Measurements from ENCODE around the gene TRAF7.

Gene TRAF7

GRCh38 chr16:2205104-2205966 is 49.8 kb downstream of the TRAF7 start, which contains the start of gene MLST8:
Gene MLST8, plus strand, starts transcription at chr16:2205454. Its CDS starts 632 bp downstream, at chr16:2206086.
- peak; percentile 51 for DNase-seq

DNA sequence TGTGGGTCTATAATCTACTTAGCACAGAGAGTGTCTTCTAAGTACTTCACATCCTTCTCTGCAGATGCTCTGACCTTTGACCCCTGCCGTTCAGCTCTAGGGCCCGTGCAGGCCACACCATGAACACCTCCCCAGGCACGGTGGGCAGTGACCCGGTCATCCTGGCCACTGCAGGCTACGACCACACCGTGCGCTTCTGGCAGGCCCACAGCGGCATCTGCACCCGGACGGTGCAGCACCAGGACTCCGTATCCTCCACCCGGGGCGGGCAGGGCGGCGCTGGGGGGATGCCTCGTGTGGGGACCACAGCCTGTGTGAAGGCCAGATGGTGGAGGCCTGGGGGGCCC is 50.4 kb downstream of the TRAF7 start:
- DNase-seq: no peak

DNA sequence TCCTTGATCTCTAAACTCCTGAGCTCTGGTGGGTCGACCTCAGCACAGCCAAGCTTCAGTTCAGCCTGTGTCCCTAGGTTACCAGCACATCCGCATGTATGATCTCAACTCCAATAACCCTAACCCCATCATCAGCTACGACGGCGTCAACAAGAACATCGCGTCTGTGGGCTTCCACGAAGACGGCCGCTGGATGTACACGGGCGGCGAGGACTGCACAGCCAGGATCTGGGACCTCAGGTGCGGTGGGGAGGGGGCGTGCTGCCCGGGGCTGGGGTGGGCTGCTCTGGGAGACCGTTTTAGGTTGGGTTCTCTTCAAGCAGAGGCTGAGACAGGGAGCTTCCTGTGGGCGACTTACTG is 50.8 kb downstream of the TRAF7 start:
- DNase-seq: no peak

DNA sequence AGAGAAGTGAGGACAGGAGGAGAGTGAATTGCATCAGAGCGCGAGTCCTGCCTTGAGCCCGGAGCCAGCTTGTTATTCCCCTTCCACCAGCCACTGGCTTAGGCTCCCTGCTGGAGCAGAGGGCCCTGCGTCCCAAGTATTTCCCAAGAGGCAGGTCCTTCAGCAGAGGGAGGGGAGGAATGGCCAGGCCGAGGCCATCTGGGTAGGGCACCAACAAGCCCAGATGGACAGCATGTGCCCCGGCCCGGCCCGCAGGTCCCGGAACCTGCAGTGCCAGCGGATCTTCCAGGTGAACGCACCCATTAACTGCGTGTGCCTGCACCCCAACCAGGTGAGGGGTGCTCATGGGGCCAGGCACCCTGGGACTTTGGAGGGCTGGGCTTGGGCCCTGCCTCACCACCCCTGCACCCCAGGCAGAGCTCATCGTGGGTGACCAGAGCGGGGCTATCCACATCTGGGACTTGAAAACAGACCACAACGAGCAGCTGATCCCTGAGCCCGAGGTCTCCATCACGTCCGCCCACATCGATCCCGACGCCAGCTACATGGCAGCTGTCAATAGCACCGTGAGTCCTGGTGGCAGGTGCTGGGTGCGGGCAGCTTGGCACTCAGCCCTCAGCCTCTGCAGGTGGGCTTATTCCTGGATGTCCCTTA is 51.3 kb downstream of the TRAF7 start:
- no peak for DNase-seq

- DNase-seq: no peak
Observed at GRCh38 chr16:2207872-2208271, 52.3 kb downstream of the TRAF7 start.

- DNase-seq: no peak
Observed at GRCh38 chr16:2208308-2208707, 52.7 kb downstream of the TRAF7 start.

DNA sequence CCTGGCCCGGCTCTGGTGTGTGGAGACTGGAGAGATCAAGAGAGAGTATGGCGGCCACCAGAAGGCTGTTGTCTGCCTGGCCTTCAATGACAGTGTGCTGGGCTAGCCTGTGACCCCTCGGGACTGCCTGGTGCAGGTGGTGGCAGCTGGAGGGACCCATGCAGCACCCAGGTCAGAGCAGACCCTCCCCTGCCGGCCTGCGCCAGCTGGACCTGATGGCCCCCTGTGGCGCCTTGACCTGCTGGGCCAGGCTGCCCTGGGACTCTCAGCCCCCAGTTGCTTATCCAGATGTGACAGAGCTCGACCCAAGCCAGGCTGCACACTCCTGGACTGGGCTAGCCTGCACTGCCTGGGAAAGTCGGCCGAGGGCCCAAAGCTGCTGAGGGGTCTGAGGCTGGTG is 53.2 kb downstream of the TRAF7 start:
- DNase-seq: no peak

DNA sequence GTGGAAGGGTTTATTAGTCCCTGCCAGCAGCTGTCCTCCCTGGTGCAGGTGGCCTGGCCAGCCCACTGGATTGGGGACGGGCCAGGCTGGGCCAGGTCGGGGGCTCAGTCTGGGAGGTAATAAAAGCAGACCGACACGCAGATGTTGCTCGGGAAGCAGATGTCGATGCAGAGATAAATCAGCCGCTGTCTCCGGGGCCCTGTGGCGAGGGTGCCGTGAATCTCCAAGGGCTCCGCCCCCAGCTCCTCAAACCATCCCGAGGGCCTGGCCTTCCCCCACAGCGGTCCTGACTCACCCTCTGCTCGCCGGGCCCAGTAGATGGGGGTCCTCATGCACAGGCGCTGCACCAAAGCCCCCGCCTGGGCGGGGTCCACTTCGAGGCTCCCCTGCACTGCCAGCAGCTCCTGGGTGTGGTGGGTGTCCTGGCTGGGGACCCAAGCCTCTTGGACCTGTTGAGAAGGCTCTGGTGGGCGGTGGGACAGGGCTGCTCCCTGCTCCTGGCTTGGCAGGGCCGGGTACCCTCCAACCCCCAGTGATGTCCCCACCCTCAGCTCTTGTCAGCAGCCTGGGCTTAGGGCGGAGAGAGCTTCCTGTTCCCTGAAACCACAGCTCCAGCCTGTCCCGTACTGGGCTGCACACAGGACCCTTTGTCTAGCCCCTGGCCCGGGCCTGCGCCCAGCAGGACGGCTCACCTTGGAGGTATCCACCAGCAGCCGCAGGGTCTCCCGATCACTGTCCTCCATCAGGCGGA is 53.9 kb downstream of the TRAF7 start:
- DNase-seq: no peak

DNA sequence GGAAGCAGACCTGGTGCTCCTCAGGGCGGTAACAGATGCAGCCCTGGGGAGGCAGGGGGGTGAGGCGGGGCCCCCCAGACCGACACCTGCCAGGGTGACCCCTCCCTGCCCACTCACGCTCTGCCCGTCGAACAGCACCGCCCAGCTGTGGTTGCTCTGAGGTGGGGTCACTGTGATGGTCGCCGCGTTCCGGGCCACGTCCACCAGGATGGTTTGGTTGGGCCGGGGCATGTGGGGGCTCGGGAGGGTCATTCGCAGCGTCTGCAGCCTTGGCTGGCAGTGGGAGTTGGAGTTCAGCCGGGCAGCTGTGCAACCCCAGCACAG is 54.4 kb downstream of the TRAF7 start:
- DNase-seq: no peak

DNA sequence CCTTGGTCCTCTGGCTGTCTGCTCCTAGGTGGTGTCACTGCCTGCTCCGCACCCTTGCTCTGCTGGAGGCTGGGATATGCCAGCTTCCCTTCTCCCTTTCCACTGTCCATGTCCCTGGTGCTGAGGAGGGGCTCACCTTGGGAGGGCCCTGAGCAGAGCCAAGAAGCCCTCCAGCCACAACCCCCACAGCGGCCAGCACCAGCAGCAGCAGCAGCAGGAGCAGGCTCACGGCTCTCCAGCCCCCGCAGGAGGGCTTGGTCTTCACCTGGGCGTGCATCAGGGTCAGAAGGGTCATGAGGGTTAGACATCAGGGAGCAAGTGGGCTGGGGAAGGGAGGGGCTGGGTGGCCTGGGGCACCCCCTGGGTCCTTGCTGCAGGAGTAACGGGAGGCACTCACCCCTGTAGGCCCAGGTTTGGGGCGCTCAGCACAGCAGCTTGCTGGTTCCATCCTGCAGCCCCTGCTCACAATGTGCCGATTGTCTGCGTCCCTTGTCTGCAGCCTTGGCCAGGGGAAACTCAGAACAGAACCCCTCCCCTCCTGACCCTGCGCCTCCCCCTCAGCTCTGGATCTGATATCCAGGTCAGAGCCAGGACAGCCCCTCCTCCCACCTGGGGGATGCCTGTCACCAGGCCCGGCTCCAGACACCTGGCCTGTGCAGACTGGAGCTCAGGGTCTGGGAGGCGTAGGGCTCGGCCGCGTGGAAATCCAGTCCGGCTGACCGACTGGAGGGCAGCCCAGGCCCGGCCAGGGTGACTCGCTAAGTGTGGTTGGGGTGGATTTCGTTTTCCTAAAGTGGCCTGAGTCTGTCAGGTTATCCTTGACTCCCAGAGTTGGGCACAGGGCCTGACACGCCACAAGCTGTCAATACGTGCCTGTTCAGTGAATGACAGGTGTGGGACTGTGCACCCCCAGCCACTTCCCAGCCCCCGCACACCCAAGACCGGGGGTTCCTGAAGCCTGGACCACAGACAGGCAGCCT is 55.1 kb downstream of the TRAF7 start, which contains the start of gene BRICD5:
TSS of gene BRICD5 (minus strand) at position 478 of the 980 bp plus-strand sequence. CDS start at position 448, 30 bp downstream.
- no peak for DNase-seq

GRCh38 chr16:2211923-2212347 is 56.4 kb downstream of the TRAF7 start:
- DNase-seq: no peak

DNA sequence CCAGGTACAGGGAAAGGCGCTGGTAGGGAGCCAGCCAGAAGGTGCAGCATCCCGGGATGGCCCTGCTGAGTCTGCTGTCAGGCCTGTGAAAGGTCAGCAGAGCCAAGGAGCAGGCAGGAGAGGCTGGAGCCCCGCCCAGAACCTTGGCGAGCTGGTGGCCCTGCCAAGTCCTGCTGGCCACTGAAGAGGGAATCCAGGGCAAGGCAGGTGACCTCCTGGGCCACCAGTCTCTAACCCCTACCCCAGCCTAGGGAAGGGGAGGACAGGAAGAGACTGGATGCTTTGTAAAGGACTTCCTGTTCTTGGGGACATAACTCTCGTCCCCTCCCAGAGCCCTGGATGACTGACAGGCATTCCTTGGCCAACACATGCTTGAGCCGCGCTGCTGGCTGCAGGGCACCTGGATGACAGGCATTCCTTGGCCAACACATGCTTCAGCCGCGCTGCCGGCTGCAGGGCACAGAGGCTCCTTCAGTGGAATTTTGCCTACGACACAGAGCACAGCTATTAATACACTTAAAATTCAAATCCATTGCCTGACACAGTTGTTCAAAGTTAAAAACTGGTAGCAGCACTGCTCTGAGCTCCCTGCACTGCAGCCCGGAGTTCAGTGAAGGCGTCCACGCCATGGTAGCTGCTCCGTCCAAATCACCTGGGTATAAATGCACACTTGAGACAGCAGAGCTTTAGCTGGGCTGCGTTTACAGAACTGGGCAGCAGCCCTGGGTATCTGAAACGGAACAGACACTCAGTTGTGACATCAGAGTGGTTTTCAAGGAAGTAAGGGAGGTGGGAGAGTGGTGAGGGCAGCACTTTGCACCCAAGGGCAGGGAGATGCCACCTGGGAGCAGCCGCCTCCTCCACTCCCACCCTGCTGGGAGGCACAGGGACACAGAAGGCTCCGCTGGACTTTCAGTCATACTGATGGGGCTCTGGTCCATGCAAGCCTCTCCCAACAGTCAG is 57.1 kb downstream of the TRAF7 start:
- DNase-seq: no peak

DNA sequence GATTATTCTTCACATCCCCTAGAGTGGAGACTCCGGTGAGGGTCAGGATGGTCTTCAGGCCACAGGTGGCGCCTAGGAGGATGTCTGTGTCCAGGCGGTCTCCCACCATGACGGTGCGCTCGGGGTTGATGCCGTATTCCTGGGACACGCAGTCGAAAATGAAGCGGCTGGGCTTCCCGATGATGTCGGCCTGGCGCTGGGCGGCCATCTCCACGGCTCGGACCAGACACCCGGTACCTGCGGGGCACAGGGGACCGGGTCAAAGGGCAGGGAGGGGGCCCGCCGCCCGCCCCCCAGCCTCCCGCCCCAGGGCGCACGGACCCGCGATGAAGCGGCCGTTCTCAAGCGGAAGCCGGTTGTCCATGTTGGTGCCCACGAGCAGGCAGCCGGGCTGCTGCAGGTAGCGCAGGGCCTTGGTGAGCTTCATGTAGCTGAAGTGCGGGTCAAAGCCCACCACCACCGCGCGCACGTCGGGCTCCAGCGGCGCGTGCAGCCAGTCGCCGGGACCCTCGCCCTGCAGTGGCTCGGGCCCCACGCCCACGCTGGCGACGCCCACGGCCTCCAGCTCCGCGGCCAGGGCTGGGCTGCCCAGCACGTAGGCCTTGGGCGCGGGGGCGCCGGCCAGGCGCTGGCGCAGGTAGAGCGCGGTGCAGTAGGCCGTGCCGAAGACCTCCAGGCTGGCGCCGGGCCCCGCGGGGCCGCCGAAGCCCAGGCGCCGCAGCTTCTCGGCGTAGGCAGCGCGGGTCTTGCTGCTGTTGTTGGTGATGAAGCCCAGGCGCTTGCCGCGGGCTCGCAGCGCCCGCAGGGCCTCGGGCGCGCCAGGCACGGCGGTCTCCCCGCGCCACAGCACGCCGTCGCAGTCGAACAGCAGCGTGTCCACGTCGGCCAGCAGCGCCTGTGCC is 58.5 kb downstream of the TRAF7 start:
- DNase-seq: no peak

GRCh38 chr16:2214719-2214968 is 59.1 kb downstream of the TRAF7 start, which contains the start of gene PGP:
Gene PGP, minus strand, starts transcription at chr16:2214840. Its CDS starts 63 bp downstream, at chr16:2214777.
- DNase-seq: no peak

- DNase-seq: no peak
Observed at GRCh38 chr16:2216330-2216729, 60.7 kb downstream of the TRAF7 start.

DNA sequence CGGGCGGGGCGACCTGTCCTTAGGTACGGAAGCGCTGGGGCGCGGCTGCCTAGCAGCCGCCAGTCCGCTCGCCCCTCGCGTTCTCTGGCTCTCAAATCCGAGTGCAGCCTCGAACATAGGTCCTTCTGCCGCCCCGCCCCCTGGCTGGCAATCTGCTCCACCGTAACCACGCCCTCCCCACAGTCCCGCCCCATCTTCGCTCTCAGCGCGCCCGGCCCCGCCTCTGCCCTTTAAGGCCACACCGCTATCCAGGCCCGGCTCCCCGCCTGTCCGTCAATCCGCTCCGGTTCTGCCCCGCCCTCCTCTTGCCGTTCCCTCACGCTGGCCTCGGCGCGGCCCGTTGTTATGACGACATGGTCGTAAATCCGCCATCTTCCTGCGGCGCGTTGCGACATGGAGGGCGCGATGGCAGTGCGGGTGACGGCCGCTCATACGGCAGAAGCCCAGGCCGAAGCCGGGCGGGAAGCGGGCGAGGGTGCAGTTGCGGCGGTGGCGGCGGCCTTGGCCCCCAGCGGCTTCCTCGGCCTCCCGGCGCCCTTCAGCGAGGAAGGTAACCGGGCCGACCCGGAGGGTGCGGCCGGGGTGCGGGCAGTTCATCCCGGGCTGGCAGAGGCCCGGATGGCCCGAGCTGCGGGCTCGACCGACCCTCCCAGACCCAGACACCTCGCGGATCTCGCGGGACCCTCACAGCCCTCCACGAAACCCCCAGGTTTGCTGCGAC is 67.8 kb downstream of the TRAF7 start, which contains the start of gene E4F1:
TSS of gene E4F1 (plus strand) at position 371 of the 721 bp plus-strand sequence. CDS start at position 394, 23 bp downstream.
- DNase-seq: peak; percentile 93

DNA sequence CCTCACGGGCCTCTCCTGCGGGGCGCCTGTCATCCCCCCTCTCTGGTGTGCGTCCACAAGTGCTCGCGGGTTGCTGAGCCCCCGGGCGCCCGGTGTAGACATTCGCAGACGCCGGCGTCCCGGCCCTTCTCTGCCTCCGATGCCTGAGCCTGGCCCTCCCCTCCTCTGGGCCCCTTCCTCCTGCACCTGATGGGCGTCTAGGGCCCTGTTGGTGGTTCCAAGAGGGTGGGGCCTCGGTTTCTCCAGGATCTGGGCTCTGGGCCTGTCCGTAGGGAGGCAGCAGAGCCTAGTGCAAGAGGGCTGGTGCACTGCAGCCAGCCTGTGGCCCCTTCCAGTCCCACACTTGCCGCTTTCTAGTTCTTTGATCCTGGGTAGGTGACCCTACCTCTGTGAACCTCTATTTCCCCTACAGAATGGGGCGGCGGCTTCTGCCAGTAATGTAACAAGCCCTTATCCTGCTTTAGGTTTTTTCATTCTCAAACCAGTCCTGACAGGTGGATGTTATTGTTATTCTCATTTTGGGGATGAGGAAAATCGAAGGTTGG is 68.4 kb downstream of the TRAF7 start:
- DNase-seq: no peak

DNA sequence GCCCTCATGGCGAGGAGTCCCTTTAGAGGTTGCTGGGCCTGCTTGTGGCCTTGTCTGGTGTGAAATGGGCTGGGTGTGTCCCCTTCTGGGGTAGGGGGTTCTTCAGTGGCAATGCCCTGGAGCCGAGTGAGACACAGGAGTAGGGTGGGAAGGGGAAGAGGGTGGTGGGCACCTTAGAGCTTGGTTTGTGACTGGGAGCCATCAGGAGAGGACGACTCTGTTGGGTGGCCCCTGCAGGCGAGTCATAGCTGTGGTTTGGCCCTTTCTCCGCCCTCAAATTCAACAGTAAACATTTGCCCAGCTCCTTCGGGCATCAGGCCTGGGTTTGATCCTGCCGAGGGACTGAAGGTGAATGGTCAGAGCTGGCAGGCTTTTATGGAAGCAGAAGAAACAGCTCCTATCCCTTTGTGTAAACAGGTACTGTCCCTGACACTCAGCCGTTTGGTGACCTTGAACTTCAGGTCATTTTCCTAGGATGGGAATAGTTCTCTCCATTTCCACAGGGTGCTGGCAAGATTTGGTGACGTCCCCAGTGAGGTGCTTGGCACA is 70.7 kb downstream of the TRAF7 start:
- no peak for DNase-seq

DNA sequence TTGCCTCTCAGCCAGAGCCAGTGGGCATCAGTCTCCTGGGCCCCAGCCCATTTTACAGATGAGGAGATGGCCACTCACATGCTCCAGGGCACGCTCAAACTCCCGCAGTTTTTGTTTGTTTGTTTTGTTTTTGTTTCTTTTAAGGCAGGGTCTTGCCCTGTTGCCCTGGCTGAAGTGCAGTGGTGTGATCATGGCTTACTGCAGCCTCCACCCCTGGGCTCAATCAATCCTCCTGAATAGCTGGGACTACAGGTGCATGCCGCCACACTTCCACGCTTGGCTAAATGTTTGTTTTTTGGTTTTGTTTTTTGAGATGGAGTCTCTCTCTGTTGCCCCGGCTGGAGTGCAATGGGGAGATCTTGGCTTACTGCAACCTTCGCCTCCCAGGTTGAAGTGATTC is 71.3 kb downstream of the TRAF7 start:
- no peak for DNase-seq

All from NCI-H774 (cell line).